Heart left ventricle (tissue), 13 donors: ENCODE data around the gene BORCS5.

Experiments
- CTCF ChIP-seq, 12 donors: fragments of 200-600 bp; sonication (generic) in 4 of 12; IDR thresholded peaks; one replicate each; pipeline versions ENCODE4 v1.5.0 to v1.8.0; 2018 to 2022; ENCODE audit warnings: antibody characterized with exemption in 12 of 12, mild to moderate bottlenecking in 5 of 12
- POLR2A ChIP-seq, 2 donors: fragments of 450-650 bp; IDR thresholded peaks; one replicate each; pipeline ENCODE4 v1.6.1; 2017; ENCODE audit warnings: antibody characterized with exemption in 2 of 2, mild to moderate bottlenecking in 2 of 2, moderate library complexity in 2 of 2
- donor health status: ischemic (EF 13 %, LVEDD 7.1; RV severe dilation, severe dysfunction).
- donor health status: DM: no; HTN: yes; CAD: no.
- donor health status: DM: no; HTN: no; CAD: no.
- donor health status: ischemic (EF 25% LVEDD 6.9; RV normal size, moderate dysfunction).
- donor health status: ischemic (EF 25% LVEDD 5.7; RV mildly dilated, moderate dysfunction).
- donor health status: ischemic (EF 35%, LVEDD 5.7; RV mildly dilated, moderate dysfunction).
- donor health status: nonischemic (EF 11% LVEDD 7.7; RV severe dilation, severe dysfunction).
- donor health status: DM: yes; HTN: yes; CAD: no.
- donor health status: PGD.
- donor health status: ischemic (EF 29% LVEDD 5.4; RV normal size, mild dysfunction).
- donor health status: nonischemic (EF 23%, LVEDD 6.1; RV moderate dilation, normal function).

- no peak for TF ChIP-seq POLR2A (IDR thresholded peaks at IDR 0.05)
- no peak for TF ChIP-seq CTCF (IDR thresholded peaks at IDR 0.05)
Observed at GRCh38 chr12:12315838-12316237, 41.0 kb upstream of the BORCS5 start.
